A673 (cell line): ENCODE measurements around the gene TNFAIP8L3.

Source experiments
- CTCF ChIP-seq: fragments of 300-800, 200-600 bp; sonication (generic); conservative IDR thresholded peaks from 2 replicates; pipeline ENCODE4 v1.5.1; 2017; ENCODE audit warnings: low read depth, mild to moderate bottlenecking, antibody characterized with exemption, low read length, moderate library complexity, mixed read lengths
- EZH2 ChIP-seq: fragments of 200-600 bp; sonication (generic); IDR thresholded peaks from 2 replicates; pipeline ENCODE4 v1.6.1; 2017; ENCODE audit warnings: borderline replicate concordance, low read depth, mild to moderate bottlenecking, mixed read lengths, antibody characterized with exemption, low read length; ENCODE audit not compliant: poor library complexity, severe bottlenecking

GRCh38 chr15:51135276-51135675 is 40.6 kb upstream of the TNFAIP8L3 start:
- TF ChIP-seq CTCF (no peak), EZH2 (no peak)
